Parathyroid adenoma (tissue), 2 donors: ENCODE results near the gene PRKCH.
"Not testable (repeated sequence)": the region's sequence is repeated elsewhere in the genome, so short reads cannot be mapped to it uniquely, and the experiment has no call there.

Experiments
- H2AFZ ChIP-seq: fragments of 300-600 bp; sonication (generic); one replicate; pipeline ENCODE4 v1.7.0; 2017; ENCODE audit warnings: antibody characterized with exemption, mild to moderate bottlenecking
- H3K27ac ChIP-seq: fragments of 300-600 bp; sonication (generic); one replicate; pipeline ENCODE4 v1.7.0; 2017
- H3K27me3 ChIP-seq: fragments of 300-600 bp; sonication (generic); one replicate; pipeline ENCODE4 v1.7.0; 2017; ENCODE audit warnings: low read length; ENCODE audit not compliant: control insufficient read depth, insufficient read depth
- H3K36me3 ChIP-seq: fragments of 300-600 bp; sonication (generic); one replicate; pipeline ENCODE4 v1.7.0; 2017; ENCODE audit warnings: low read length; ENCODE audit not compliant: control insufficient read depth, insufficient read depth
- H3K4me1 ChIP-seq: fragments of 300-600 bp; sonication (generic); one replicate; pipeline ENCODE4 v1.7.0; 2017; ENCODE audit warnings: control low read depth
- H3K4me2 ChIP-seq: fragments of 300-600 bp; sonication (generic); one replicate; pipeline ENCODE4 v1.7.0; 2017; ENCODE audit warnings: low read length
- H3K4me3 ChIP-seq: fragments of 300-600 bp; sonication (generic); one replicate; pipeline ENCODE4 v1.7.0; 2017; ENCODE audit warnings: low read depth, low read length
- H3K79me2 ChIP-seq: fragments of 300-600 bp; sonication (generic); one replicate; pipeline ENCODE4 v1.7.0; 2017; ENCODE audit warnings: control low read depth
- H3K9ac ChIP-seq: fragments of 300-600 bp; sonication (generic); one replicate; pipeline ENCODE4 v1.7.0; 2017; ENCODE audit warnings: mild to moderate bottlenecking
- H3K9me3 ChIP-seq: fragments of 300-600 bp; sonication (generic); one replicate; pipeline ENCODE4 v1.7.0; 2017; ENCODE audit warnings: low read length; ENCODE audit not compliant: control insufficient read depth
- CTCF ChIP-seq: fragments of 300-600 bp; sonication (generic); IDR thresholded peaks from one replicate; pipeline ENCODE4 v1.7.0; 2017; ENCODE audit warnings: antibody characterized with exemption, mild to moderate bottlenecking
- donor health status: primary hyperparathyroidism.

PRKCH gene

DNA sequence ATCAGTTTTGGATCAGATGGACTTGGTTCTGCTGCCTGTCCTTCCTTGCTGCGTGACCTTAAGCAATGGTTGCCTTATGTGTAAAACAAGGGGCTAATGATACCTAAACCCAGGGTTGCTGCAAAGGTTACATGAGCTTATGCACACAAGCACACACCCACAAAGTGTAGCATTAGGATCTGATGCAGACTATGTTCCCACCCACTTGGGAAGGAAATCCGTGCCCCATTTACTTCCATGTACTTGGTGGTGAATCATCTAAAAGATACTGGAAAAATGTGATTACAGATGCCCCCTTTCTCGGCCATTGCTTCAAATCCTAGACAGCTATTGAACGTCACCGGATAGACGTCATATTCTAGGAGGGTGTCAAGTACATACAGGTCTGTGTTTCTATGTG, 87.1 kb downstream of the PRKCH start:
- Histone ChIP-seq H3K36me3 (no peaks in the 10 kb centered on the region), H3K9me3 (no peaks in the 10 kb centered on the region), H3K9ac (no peak overlapping the region), H3K4me1 (peaks cover 19% of the 10 kb centered on the region), H3K79me2 (peaks cover 8% of the 10 kb centered on the region), H3K27me3 (no peaks in the 10 kb centered on the region), H3K27ac (no peak overlapping the region), H2AFZ (no peak overlapping the region), H3K4me2 (no peak overlapping the region), H3K4me3 (no peak overlapping the region)
- TF ChIP-seq CTCF, result no peak

DNA sequence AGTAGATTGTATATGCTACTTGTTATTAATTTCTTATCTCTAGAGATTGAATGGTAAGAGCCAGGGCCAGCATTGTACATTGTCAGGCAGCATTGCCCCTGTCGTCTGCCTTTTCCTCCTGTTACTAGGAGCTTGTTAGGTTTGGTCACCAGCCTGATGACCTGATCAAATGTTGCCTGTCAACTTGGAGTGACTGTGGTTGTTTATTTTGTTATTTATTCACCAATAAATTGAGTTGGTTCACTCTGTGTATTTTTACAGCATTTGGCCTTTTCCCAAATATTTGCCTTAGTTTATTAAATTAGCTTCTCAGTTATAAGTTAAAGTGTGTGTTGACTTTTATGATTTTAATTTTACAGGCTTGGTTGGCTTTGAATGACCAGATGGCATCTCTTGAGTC, 88.4 kb downstream of the PRKCH start:
- Histone ChIP-seq H2AFZ (no peak overlapping the region), H3K36me3 (no peaks in the 10 kb centered on the region), H3K9me3 (no peaks in the 10 kb centered on the region), H3K4me1 (peaks cover 19% of the 10 kb centered on the region), H3K79me2 (peaks cover 16% of the 10 kb centered on the region), H3K27me3 (no peaks in the 10 kb centered on the region), H3K9ac (no peak overlapping the region), H3K27ac (no peak overlapping the region), H3K4me2 (no peak overlapping the region), H3K4me3 (no peak overlapping the region)
- TF ChIP-seq CTCF, result no peak

DNA sequence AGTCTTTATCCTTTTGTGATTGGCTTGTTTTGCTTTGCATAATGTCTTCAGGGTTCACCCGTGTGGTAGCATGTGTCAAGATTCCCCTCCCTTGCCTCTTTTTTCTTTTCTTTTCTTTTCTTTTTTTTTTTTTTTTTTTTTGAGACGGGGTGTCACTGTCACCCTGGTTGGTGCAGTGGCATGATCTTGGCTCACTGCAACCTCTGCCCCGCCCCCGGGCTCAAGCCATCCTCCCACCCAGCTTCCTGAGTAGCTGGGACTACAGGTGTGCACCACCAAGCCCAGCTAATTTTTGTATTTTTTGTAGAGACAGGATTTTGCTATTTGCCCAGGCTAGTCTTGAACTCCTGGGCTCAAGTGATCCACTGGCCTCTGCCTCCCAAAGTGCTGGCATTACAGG, 94.6 kb downstream of the PRKCH start:
- H2AFZ ChIP-seq, H3K36me3 ChIP-seq, H3K4me2 ChIP-seq, H3K9ac ChIP-seq, H3K4me3 ChIP-seq, H3K27me3 ChIP-seq, H3K9me3 ChIP-seq, H3K27ac ChIP-seq, H3K79me2 ChIP-seq: not testable (repeated sequence)
- peaks cover 20% of the 10 kb centered on the region for H3K4me1 ChIP-seq

- Histone ChIP-seq H3K4me1 (peaks cover 22% of the 10 kb centered on the region), H3K27me3 (no peaks in the 10 kb centered on the region), H3K4me3 (no peak overlapping the region), H2AFZ (no peak overlapping the region), H3K9me3 (no peaks in the 10 kb centered on the region), H3K9ac (no peak overlapping the region), H3K36me3 (no peaks in the 10 kb centered on the region), H3K79me2 (peaks cover 7% of the 10 kb centered on the region), H3K4me2 (no peak overlapping the region), H3K27ac (no peak overlapping the region)
- no peak for TF ChIP-seq CTCF
Observed at GRCh38 chr14:61416591-61416990, 95.2 kb downstream of the PRKCH start.

DNA sequence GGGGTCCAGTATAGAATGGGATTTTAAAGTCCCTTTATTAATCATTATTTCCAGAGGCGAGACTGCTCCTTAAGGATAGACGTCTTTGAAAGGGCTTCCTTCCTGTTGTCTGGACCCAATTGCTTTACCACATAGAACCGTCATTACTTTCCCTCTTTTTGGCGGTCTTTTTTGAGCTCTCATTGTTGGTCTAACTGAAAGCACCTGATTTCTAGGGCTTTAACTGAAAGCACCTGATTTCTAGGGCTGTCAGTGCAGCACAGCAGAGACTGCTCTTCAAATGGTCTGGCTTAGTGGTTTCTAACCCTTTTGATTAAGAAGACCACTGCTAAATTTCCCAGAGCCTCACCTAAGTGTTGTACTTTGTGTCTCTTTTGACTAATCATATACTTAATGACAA, 95.8 kb downstream of the PRKCH start:
- Histone ChIP-seq H2AFZ (no peak overlapping the region), H3K4me2 (no peak overlapping the region), H3K27ac (no peak overlapping the region), H3K4me1 (peaks cover 22% of the 10 kb centered on the region), H3K9me3 (no peaks in the 10 kb centered on the region), H3K27me3 (no peaks in the 10 kb centered on the region), H3K79me2 (peaks cover 7% of the 10 kb centered on the region), H3K4me3 (no peak overlapping the region), H3K9ac (no peak overlapping the region), H3K36me3 (no peaks in the 10 kb centered on the region)
- no peak for TF ChIP-seq CTCF
